Osteocyte (in vitro differentiated cells): ENCODE results near the gene NCAM2. TPM values are rescaled to one million over a fixed set of nuclear protein-coding genes. Genes with fewer than 3 reads are reported as not detected.

ENCODE experiments used
- DNase-seq: peaks from one replicate; pipeline ENCODE4 v3.0.0; 2021; ENCODE audit warnings: mixed read lengths; ENCODE audit not compliant: unreplicated experiment; ENCODE audit errors: extremely low spot score
- H3K27ac Mint-ChIP-seq: one replicate; pipeline ENCODE4 v1.8.0; 2021; ENCODE audit warnings: mild to moderate bottlenecking, mixed read lengths; ENCODE audit not compliant: unreplicated experiment
- H3K27me3 Mint-ChIP-seq: one replicate; pipeline ENCODE4 v1.8.0; 2021; ENCODE audit warnings: mixed read lengths; ENCODE audit not compliant: unreplicated experiment
- H3K36me3 Mint-ChIP-seq: one replicate; pipeline ENCODE4 v1.8.0; 2021; ENCODE audit warnings: mixed read lengths; ENCODE audit not compliant: unreplicated experiment
- H3K4me1 Mint-ChIP-seq: one replicate; pipeline ENCODE4 v1.8.0; 2021; ENCODE audit warnings: mixed read lengths; ENCODE audit not compliant: unreplicated experiment
- H3K4me3 Mint-ChIP-seq: one replicate; pipeline ENCODE4 v1.8.0; 2021; ENCODE audit warnings: mild to moderate bottlenecking, moderate library complexity, mixed read lengths; ENCODE audit not compliant: unreplicated experiment
- H3K9me3 Mint-ChIP-seq: one replicate; pipeline ENCODE4 v1.8.0; 2021; ENCODE audit warnings: mixed read lengths; ENCODE audit not compliant: unreplicated experiment
- total RNA-seq: library from RNA; stranded (reverse); gene quantifications from 2 replicates; pipeline ENCODE4 v1.2.1, GENCODE V29; 2021
- TF ChIP-seq, protein P1 (sequence below): fragments of 200-600 bp; sonication (generic); IDR thresholded peaks from 2 replicates; pipeline ENCODE4 v1.5.0; 2021; ENCODE audit warnings: antibody characterized with exemption, mild to moderate bottlenecking, moderate library complexity

Gene NCAM2
- total RNA-seq, 1 donor from 2014 or later, result 121 TPM

DNA sequence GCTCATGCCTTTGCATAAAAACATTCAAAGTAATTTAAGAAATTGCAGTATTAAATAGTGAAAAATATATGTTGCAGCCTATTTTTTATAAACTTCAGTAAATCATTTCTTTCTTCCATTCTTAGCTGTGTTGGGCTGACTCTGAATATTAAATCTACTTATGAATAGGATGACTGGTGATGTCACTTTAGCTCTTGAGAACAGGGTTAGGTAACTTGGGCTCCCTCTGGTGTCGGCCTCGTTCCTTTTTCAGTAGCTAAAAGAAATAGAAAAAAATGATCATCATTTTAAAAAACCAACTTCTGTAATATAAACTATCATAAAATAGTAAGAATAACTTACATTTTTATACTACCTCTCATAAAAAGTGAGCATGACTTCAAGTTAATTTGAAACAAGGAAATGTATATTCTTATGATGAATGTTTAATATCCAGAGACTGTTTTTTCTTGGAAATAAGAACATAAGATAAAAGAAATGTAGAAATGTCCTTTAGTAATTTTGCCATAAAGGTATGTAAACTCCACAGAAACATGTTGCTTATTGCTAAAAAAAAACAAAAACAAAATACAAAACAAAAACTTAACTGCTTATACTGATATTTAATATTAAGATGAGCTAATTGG is 26.8 kb upstream of the NCAM2 start:
- no peaks in the 10 kb centered on the region for H3K9me3 Mint-ChIP-seq
- H3K4me3 Mint-ChIP-seq, result no peak overlapping the region
- H3K27me3 Mint-ChIP-seq, result no peaks in the 10 kb centered on the region
- H3K36me3 Mint-ChIP-seq, result no peaks in the 10 kb centered on the region
- no peak overlapping the region for H3K27ac Mint-ChIP-seq
- peaks cover 27% of the 10 kb centered on the region for H3K4me1 Mint-ChIP-seq
- TF ChIP-seq, protein P1, sequence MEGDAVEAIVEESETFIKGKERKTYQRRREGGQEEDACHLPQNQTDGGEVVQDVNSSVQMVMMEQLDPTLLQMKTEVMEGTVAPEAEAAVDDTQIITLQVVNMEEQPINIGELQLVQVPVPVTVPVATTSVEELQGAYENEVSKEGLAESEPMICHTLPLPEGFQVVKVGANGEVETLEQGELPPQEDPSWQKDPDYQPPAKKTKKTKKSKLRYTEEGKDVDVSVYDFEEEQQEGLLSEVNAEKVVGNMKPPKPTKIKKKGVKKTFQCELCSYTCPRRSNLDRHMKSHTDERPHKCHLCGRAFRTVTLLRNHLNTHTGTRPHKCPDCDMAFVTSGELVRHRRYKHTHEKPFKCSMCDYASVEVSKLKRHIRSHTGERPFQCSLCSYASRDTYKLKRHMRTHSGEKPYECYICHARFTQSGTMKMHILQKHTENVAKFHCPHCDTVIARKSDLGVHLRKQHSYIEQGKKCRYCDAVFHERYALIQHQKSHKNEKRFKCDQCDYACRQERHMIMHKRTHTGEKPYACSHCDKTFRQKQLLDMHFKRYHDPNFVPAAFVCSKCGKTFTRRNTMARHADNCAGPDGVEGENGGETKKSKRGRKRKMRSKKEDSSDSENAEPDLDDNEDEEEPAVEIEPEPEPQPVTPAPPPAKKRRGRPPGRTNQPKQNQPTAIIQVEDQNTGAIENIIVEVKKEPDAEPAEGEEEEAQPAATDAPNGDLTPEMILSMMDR, result peak; percentile 78
- DNase-seq, result no peak

DNA sequence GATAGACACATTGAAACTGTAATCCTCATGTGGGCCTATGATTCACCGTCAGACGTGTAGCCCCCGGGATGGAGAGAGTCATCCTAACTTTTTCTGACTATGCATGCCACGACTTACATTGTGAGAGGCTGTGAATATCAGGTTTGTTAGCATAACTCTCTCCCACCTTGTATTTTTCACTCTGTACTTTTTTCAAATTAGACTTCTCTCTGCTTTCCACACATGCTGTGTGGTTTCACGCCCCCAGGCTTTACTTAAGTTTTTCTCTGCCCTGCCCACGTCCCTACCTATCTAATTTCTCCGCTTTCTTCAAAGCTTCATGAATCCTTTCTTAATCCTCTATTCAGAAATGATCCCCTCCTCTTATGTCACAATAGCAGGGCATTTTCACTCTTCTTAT is 3.4 kb upstream of the NCAM2 start:
- Mint-ChIP-seq H3K9me3 (no peaks in the 10 kb centered on the region), H3K36me3 (peaks cover 2% of the 10 kb centered on the region), H3K4me3 (no peak overlapping the region), H3K4me1 (peaks cover 59% of the 10 kb centered on the region), H3K27me3 (no peaks in the 10 kb centered on the region), H3K27ac (no peak overlapping the region)
- no peak for DNase-seq
- TF ChIP-seq, protein P1, result no peak

DNA sequence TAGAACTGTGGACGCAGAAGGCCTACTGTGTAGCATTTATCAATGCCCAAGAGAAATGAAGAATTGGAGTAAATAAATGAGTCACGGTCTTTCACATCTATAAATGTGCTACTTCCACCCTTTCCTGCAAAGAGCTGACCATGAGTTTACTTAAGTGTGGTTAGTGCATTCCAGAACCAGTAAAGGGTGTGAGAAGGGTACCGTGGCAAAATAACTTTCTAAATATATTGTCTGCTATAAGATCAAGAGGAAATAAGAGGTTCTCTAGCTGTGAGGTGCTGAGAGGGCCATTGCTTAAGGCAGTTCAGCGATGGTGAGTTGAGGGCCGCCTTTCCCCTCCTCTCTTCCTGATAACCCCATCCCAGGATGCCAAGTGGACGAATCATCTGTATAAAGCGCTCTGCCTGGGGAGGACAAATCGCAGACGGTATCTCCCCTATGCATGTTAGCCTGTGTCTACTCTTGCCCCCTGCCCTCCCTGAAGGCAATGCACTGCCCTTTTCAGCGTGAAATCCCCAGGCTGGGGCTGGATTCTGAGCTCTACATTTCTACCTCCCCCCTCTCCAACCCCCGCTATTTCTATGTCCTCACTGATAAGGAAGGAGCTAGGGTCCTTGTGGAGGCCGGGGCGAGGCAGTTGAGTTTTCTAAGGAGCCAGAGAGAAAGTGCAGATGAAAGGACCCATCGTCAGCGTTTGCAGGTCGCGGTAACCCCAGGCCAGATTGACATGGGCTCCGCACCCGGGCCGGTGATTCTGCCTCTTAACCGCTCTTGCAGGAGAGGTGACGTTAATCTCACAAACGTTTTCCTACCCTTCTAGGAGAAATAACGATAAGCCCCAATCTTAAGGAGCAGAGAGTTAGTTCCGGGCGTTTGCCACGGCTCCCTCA is 1.5 kb upstream of the NCAM2 start:
- H3K36me3 Mint-ChIP-seq, result no peaks in the 10 kb centered on the region
- no peaks in the 10 kb centered on the region for H3K9me3 Mint-ChIP-seq
- H3K27ac Mint-ChIP-seq, result peak overlapping the region; percentile 83
- peaks cover 77% of the 10 kb centered on the region for H3K4me1 Mint-ChIP-seq
- DNase-seq, result no peak
- TF ChIP-seq, protein P1, result no peak
- H3K27me3 Mint-ChIP-seq, result no peaks in the 10 kb centered on the region
- peak overlapping the region; percentile 70 for H3K4me3 Mint-ChIP-seq

DNA sequence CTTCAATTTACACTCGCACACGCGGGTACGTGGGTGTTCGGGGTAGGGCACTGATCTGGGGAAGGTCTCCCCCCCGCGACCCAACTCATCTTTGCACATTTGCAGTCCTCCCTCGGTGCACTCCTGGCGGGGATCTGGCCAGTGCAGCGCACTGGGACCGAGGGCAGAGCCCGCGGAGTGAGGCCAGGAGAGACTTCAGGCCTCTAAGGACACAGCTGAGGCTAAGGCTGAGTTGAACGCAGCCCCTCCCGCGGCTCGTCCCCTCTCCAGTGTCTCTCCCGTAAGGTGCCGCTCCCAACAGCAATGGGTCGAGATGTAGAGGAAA is 936 bp upstream of the NCAM2 start:
- peak overlapping the region; percentile 83 for H3K27ac Mint-ChIP-seq
- H3K4me1 Mint-ChIP-seq, result peaks cover 83% of the 10 kb centered on the region
- no peaks in the 10 kb centered on the region for H3K36me3 Mint-ChIP-seq
- H3K4me3 Mint-ChIP-seq, result peak overlapping the region; percentile 70
- DNase-seq, result no peak
- TF ChIP-seq, protein P1, result no peak
- H3K9me3 Mint-ChIP-seq, result no peaks in the 10 kb centered on the region
- no peaks in the 10 kb centered on the region for H3K27me3 Mint-ChIP-seq

DNA sequence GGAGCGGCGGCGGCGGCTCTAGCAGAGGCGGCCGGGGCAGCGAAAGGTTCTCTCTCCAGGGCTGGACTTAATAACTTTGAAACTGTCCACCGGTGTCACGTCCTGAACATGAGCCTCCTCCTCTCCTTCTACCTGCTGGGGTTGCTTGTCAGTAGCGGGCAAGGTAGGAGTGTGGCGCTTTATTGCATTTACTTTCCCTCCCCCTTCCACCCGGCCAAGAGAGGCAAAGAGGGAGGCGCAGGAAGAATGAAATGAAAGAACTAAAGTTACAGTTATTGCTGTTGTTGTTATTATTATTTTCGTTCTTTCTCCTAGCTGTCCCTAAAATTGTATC is 214 bp downstream of the NCAM2 start:
- Mint-ChIP-seq H3K4me1 (peaks cover 73% of the 10 kb centered on the region), H3K27ac (peak overlapping the region; percentile 70)

More for the DNA sequence above, 214 bp downstream of the NCAM2 start:
- Mint-ChIP-seq H3K27me3 (no peaks in the 10 kb centered on the region), H3K9me3 (no peaks in the 10 kb centered on the region), H3K4me3 (peak overlapping the region; percentile 83), H3K36me3 (no peaks in the 10 kb centered on the region)
- DNase-seq, result no peak
- TF ChIP-seq, protein P1, result no peak
